Tibial artery (tissue), 4 donors: ENCODE measurements around the gene CEBPE.

Source experiments
- DNase-seq, 2 donors: peaks; one replicate each; pipeline ENCODE4 v3.0.0-alpha.2; 2019
- H3K27ac ChIP-seq, 2 donors: fragments of 200-600 bp; sonication (generic) in 1 of 2; 1 replicate in 1 of 2; 2 replicates in 1 of 2; pipeline ENCODE4 v1.5.1; 2018 to 2019; ENCODE audit warnings: mild to moderate bottlenecking in 1 of 2
- H3K27me3 ChIP-seq, 2 donors: fragments of 200-600 bp; sonication (generic) in 1 of 2; one replicate each; pipeline versions ENCODE4 v1.5.1 to v1.6.0; 2016 to 2019
- H3K36me3 ChIP-seq, 3 donors: fragments of 200-600 bp; sonication (generic) in 2 of 3; one replicate each; pipeline ENCODE4 v1.5.1; 2016 to 2019; ENCODE audit warnings: mild to moderate bottlenecking in 2 of 3
- H3K4me1 ChIP-seq, 4 donors: fragments of 200-600 bp; sonication (generic) in 2 of 4; 1 replicate in 3 of 4; 2 replicates in 1 of 4; pipeline ENCODE4 v1.5.1; 2016 to 2019
- H3K4me3 ChIP-seq, 2 donors: fragments of 200-600 bp; sonication (generic) in 1 of 2; 1 replicate in 1 of 2; 2 replicates in 1 of 2; pipeline ENCODE4 v1.5.1; 2018 to 2019; ENCODE audit warnings: mild to moderate bottlenecking in 2 of 2
- H3K9me3 ChIP-seq, 3 donors: fragments of 200-600 bp; sonication (generic) in 1 of 3; one replicate each; pipeline ENCODE4 v1.5.1; 2016 to 2019
- intact Hi-C: fragments of 100-400 bp; cut with DNase I; formaldehyde crosslinking; loops from one replicate; pipeline ENCODE4 v1.15.0; 2023; ENCODE audit warnings: low total_unique reads
- TF ChIP-seq, protein P1 (sequence below), 2 experiments: fragments of 200-600 bp in 1 of 2; fragments of 450-650 bp in 1 of 2; IDR thresholded peaks; one replicate each; pipeline ENCODE4 v1.5.1; 2017 to 2019; ENCODE audit warnings: antibody characterized with exemption in 2 of 2, mild to moderate bottlenecking in 1 of 2, moderate library complexity in 1 of 2

Gene CEBPE

DNA sequence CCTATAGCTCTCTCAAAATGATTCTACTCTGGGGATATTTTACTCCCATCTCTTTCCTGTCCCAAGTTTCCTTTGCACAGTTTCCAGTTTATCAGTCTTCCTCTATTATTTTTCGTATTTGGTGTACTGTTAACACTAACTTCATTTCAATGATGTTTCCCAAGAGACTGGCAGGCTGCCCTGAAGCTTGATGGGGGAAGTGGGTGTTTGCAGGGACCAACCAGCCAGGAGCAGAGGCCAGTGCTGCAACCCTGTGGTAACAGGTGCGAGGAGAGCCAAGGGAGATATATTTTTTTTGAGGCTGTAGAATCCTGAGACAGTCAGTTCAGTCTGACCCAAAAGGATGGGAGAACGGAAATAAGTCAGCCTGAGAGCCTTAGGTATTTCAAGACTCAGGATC is 11.8 kb upstream of the CEBPE start:
- Histone ChIP-seq H3K27ac (no peak overlapping the region), H3K4me1 (peaks cover 0 to 10% (median 9%) of the 10 kb centered on the region in 4 donors), H3K9me3 (no peaks in the 10 kb centered on the region), H3K36me3 (peaks cover 68 to 88% (median 78%) of the 10 kb centered on the region in 3 donors), H3K4me3 (no peak overlapping the region), H3K27me3 (no peaks in the 10 kb centered on the region)
- intact Hi-C loops: no loop called here
- DNase-seq: peak in 1 of 2 donors; percentile 67
- TF ChIP-seq, protein P1, sequence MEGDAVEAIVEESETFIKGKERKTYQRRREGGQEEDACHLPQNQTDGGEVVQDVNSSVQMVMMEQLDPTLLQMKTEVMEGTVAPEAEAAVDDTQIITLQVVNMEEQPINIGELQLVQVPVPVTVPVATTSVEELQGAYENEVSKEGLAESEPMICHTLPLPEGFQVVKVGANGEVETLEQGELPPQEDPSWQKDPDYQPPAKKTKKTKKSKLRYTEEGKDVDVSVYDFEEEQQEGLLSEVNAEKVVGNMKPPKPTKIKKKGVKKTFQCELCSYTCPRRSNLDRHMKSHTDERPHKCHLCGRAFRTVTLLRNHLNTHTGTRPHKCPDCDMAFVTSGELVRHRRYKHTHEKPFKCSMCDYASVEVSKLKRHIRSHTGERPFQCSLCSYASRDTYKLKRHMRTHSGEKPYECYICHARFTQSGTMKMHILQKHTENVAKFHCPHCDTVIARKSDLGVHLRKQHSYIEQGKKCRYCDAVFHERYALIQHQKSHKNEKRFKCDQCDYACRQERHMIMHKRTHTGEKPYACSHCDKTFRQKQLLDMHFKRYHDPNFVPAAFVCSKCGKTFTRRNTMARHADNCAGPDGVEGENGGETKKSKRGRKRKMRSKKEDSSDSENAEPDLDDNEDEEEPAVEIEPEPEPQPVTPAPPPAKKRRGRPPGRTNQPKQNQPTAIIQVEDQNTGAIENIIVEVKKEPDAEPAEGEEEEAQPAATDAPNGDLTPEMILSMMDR (IDR thresholded peaks at IDR 0.05): no peak

DNA sequence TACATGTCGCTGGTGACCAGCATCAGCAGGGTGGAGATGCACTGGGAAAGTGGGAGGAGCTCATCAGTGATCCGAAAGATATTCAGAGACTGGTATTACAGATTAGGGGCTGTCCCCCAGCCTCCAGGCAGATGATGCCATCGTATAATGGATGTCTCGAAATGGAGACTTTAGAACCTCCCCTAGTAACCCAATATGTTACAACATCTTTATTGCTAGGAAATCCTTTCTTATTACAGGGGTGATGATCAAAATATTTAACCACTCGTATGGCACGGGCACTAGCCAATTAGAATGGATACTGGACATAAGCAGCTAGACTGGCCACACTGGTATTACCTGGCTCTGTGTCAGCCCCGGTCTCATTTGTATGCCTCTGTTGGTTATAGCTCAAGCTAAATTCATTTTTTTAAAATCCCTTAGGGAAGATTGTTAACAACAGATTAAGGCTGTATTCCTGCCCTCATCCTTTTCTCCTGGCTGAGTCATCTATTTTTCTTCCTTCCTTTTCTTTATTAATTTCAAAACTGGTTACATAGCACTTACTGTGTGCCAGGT is 10.8 kb upstream of the CEBPE start:
- H3K9me3 ChIP-seq: no peaks in the 10 kb centered on the region
- TF ChIP-seq, protein P1 (IDR thresholded peaks at IDR 0.05): no peak
- no peak overlapping the region for H3K4me3 ChIP-seq
- DNase-seq: no peak
- no peak overlapping the region for H3K27ac ChIP-seq
- H3K4me1 ChIP-seq: peaks cover 2 to 20% (median 19%) of the 10 kb centered on the region in 4 donors
- peaks cover 68 to 79% (median 68%) of the 10 kb centered on the region in 3 donors for H3K36me3 ChIP-seq
- intact Hi-C loops: no loop called here
- no peaks in the 10 kb centered on the region for H3K27me3 ChIP-seq

DNA sequence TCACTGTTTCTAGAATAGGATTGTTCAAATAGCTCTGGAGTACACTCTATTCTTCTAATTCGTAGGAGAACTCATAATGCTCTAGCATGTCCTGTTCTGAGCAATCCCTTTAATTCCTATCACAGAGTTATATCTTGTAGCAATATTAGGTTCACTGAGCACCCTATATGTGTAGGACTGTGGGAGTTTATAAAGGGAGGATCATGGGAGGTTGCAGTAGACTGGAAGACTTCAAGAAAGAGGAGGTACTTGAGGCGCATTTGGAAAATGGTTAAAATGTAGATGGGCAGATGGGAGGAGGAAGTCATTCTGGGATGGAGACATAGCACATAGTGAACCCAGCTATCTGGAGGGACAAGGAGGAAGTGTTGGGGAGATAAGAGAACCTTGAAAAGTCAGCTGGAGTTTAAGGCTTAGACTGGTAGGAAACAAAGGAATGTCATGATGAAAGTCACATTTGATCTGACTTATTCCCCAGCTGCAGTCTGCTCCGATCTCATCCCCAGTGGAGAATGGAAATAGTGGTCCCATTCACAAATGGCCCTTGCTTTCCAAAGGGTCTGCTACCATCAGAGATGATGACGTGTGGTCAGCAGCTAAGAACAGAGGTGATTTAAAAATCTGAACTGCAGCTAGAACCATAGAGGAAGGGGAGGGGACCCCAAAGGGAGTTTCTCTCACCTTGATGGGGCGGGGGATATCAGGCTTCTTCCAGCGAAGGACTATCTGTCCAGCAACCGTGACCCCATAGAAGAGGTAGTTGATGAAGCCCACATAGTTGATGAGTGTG is 10.1 kb upstream of the CEBPE start:
- intact Hi-C loops: no loop called here
- TF ChIP-seq, protein P1 (IDR thresholded peaks at IDR 0.05): no peak
- H3K36me3 ChIP-seq: peaks cover 68 to 75% (median 68%) of the 10 kb centered on the region in 3 donors
- H3K4me1 ChIP-seq: peaks cover 3 to 26% (median 21%) of the 10 kb centered on the region in 4 donors
- no peak overlapping the region for H3K4me3 ChIP-seq
- no peaks in the 10 kb centered on the region for H3K27me3 ChIP-seq
- DNase-seq: no peak
- no peak overlapping the region for H3K27ac ChIP-seq
- H3K9me3 ChIP-seq: no peaks in the 10 kb centered on the region

DNA sequence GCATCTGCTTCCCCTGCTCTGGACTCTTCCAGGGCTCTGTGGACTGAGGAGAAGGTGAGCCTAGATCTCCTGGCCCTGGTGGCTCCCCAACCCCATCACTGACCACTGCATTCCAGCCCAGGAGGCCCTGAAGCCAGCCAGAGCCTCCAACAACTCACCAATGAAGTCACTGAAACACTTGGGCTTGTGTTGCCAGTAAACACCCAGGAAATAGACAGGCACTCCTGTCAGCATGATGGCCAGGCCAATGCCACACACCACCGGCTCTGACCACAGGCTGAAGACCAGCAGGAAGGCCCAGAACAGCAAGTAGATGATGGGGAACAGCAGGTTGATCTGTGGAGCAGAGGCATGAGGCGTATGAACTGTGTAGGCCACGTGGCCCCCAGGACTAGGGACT is 8.8 kb upstream of the CEBPE start:
- no peaks in the 10 kb centered on the region for H3K27me3 ChIP-seq
- intact Hi-C loops: no loop called here
- peaks cover 63 to 71% (median 65%) of the 10 kb centered on the region in 3 donors for H3K36me3 ChIP-seq
- DNase-seq: no peak
- TF ChIP-seq, protein P1 (IDR thresholded peaks at IDR 0.05): no peak
- no peak overlapping the region for H3K4me3 ChIP-seq
- no peaks in the 10 kb centered on the region for H3K9me3 ChIP-seq
- H3K27ac ChIP-seq: peak overlapping the region in 1 of 2 donors; percentile 15
- peaks cover 3 to 35% (median 30%) of the 10 kb centered on the region in 4 donors for H3K4me1 ChIP-seq

DNA sequence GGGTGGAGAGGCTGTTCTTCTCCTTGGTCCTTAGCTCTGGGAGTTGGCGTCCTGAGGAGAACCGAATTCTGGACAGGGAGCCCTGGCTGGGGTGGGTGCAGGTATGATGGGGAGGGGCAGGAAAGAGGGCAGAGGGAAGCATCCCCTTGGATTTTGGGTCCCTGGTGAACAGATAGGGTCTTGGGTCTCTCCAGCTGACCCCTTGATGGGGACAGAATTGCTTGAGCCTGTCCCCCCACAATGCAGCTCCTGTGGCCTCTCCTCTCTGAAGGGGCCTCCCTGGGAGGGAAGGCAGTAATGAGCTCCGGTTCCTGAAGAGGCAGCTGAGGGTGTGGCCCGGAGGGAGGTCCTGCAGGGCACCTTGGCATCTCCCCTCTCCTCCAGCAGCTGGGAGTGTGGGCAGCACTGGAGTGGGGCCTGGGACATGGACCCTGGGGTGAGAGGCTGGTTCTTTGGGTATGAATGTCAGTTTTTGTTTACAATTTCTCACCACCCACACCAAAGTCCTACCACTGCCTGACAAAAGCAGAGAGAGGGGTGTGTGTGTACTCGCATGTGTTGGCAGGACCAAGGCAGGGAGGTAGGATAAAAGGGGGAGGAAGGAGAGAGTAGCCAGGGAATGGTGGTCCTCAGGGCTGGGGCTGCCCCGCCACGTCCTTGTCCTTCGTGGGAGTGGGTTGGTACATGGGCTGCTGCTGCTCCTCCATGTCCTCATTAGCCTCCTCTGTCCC is 7.7 kb upstream of the CEBPE start:
- DNase-seq: no peak
- peaks cover 52 to 59% (median 53%) of the 10 kb centered on the region in 3 donors for H3K36me3 ChIP-seq
- no peak overlapping the region for H3K4me3 ChIP-seq
- TF ChIP-seq, protein P1 (IDR thresholded peaks at IDR 0.05): no peak
- peaks cover 3 to 37% (median 30%) of the 10 kb centered on the region in 4 donors for H3K4me1 ChIP-seq
- intact Hi-C loops: no loop called here
- no peaks in the 10 kb centered on the region for H3K27me3 ChIP-seq
- H3K27ac ChIP-seq: peak overlapping the region; percentile 48 to 68
- no peaks in the 10 kb centered on the region for H3K9me3 ChIP-seq
